Loucy (cell line): Measurements from ENCODE around the gene EP300.
"Not testable (repeated sequence)": the region's sequence is repeated elsewhere in the genome, so short reads cannot be mapped to it uniquely, and the experiment has no call there.

Experiments used
- EZH2phosphoT487 ChIP-seq: fragments of 200-600 bp; IDR thresholded peaks from 2 replicates; pipeline ENCODE4 v1.6.1; 2018; ENCODE audit warnings: antibody characterized with exemption, mild to moderate bottlenecking, moderate library complexity, borderline replicate concordance
- TF ChIP-seq, protein P1 (sequence below): fragments of 200-600 bp; sonication (generic); conservative IDR thresholded peaks from 2 replicates; pipeline ENCODE4 v1.5.1; 2014; ENCODE audit warnings: mild to moderate bottlenecking, antibody characterized with exemption, low read length

DNA sequence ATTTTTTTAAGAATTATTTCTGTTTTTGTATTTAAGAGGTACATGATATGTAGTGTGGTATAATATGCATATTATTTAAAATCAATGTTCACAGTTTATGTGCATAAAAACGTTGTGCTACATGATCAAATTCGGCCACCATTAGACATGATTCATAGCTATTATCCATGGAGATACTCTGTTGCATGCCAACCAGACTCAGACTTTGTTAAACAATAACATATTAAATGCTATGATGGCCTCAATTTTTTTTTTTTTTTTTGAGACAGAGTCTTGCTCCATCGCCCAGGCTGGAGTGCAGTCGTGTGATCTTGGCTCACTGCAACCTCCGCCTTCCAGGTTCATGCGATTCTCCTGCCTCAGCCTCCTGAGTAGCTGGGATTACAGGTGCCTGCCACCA, 53.5 kb downstream of the EP300 start:
- TF ChIP-seq, protein P1, sequence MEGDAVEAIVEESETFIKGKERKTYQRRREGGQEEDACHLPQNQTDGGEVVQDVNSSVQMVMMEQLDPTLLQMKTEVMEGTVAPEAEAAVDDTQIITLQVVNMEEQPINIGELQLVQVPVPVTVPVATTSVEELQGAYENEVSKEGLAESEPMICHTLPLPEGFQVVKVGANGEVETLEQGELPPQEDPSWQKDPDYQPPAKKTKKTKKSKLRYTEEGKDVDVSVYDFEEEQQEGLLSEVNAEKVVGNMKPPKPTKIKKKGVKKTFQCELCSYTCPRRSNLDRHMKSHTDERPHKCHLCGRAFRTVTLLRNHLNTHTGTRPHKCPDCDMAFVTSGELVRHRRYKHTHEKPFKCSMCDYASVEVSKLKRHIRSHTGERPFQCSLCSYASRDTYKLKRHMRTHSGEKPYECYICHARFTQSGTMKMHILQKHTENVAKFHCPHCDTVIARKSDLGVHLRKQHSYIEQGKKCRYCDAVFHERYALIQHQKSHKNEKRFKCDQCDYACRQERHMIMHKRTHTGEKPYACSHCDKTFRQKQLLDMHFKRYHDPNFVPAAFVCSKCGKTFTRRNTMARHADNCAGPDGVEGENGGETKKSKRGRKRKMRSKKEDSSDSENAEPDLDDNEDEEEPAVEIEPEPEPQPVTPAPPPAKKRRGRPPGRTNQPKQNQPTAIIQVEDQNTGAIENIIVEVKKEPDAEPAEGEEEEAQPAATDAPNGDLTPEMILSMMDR, result not testable (repeated sequence)
- not testable (repeated sequence) for TF ChIP-seq EZH2phosphoT487
